Panc1 (cell line): Measurements from ENCODE around the gene HOXA9. TPM values are rescaled to one million over a fixed set of nuclear protein-coding genes. Genes with fewer than 3 reads are reported as not detected.

Source experiments
- ATAC-seq: fragments of 200-7000 bp; cut with Tn5 transposase; 2 replicates; pipeline ENCODE4 v1.9.1; 2020; ENCODE audit warnings: mild to moderate bottlenecking, moderate library complexity
- BruUV-seq: library from RNA; stranded (reverse); fragments of 400-500 nt; replicated peaks from 2 replicates; lab custom pipeline; 2021; lab: Mats Ljungman, UMichigan
- CTCF ChIA-PET: fragments of 300-600 bp; sonication (Branson Sonifier 250); formaldehyde crosslinking; loops from one replicate; lab custom pipeline; 2022; ENCODE audit warnings: antibody characterized with exemption; lab: Charles Lee
- POLR2A ChIA-PET: fragments of 300-600 bp; sonication (Branson Sonifier 250); formaldehyde crosslinking; loops from one replicate; lab custom pipeline; 2022; ENCODE audit warnings: antibody characterized with exemption; lab: Charles Lee
- DNase-seq: peaks from one replicate; pipeline ENCODE4 v3.0.0-alpha.2; 2010; ENCODE audit warnings: low read depth, low spot score
- H3K27ac ChIP-seq: 2 replicates; pipeline ENCODE4 v1.5.1; 2011; ENCODE audit warnings: mild to moderate bottlenecking, low read length, inconsistent platforms
- H3K27me3 ChIP-seq: fragments of 200-500 bp; sonication (Bioruptor generic); 2 replicates; pipeline ENCODE4 v1.6.0; 2014; ENCODE audit warnings: low read length, inconsistent platforms; ENCODE audit not compliant: control insufficient read depth, insufficient read depth
- H3K36me3 ChIP-seq: fragments of 200-500 bp; sonication (Bioruptor generic); 2 replicates; pipeline ENCODE4 v1.5.1; 2014; ENCODE audit warnings: inconsistent platforms, mild to moderate bottlenecking, low read length, moderate library complexity; ENCODE audit not compliant: control insufficient read depth, insufficient read depth
- H3K4me1 ChIP-seq: 2 replicates; pipeline ENCODE4 v1.5.1; 2011; ENCODE audit warnings: inconsistent platforms, mild to moderate bottlenecking, low read length, moderate library complexity; ENCODE audit not compliant: control insufficient read depth, insufficient read depth
- H3K4me3 ChIP-seq, 2 experiments: 2 replicates each; pipeline ENCODE4 v1.5.1; 2011 to 2012; ENCODE audit warnings: low read depth in 2 of 2, low read length in 2 of 2, mild to moderate bottlenecking in 2 of 2, inconsistent platforms in 1 of 2, moderate library complexity in 1 of 2
- H3K9me3 ChIP-seq: fragments of 200-500 bp; sonication (Bioruptor generic); 2 replicates; pipeline ENCODE4 v1.5.1; 2014; ENCODE audit warnings: low read depth, mild to moderate bottlenecking, inconsistent platforms, low read length, moderate library complexity; ENCODE audit not compliant: control insufficient read depth, insufficient read depth
- CTCF ChIP-seq: fragments of 450-650 bp; IDR thresholded peaks from 2 replicates; pipeline ENCODE4 v1.5.1; 2017; ENCODE audit warnings: mild to moderate bottlenecking
- POLR2AphosphoS5 ChIP-seq: IDR thresholded peaks from 2 replicates; pipeline ENCODE4 v1.6.1; 2012; ENCODE audit warnings: mild to moderate bottlenecking, low read depth, low read length, moderate library complexity
- REST ChIP-seq, 2 experiments: IDR thresholded peaks; 2 replicates each; pipeline ENCODE4 v1.6.1; 2011 to 2012; ENCODE audit warnings: low read depth in 2 of 2, control low read depth in 1 of 2, low read length in 1 of 2, mild to moderate bottlenecking in 1 of 2, moderate library complexity in 1 of 2; ENCODE audit not compliant: insufficient read depth in 1 of 2
- SIN3A ChIP-seq: IDR thresholded peaks from 2 replicates; pipeline ENCODE4 v1.6.1; 2012; ENCODE audit warnings: low read depth, mild to moderate bottlenecking, low read length, moderate library complexity, borderline replicate concordance; ENCODE audit not compliant: insufficient read depth
- TCF7L2 ChIP-seq: IDR thresholded peaks from 2 replicates; pipeline ENCODE4 v1.6.1; 2011; ENCODE audit warnings: mild to moderate bottlenecking, low read depth, low read length, inconsistent platforms
- in situ Hi-C: cut with HindIII; loops from 2 replicates; pipeline ENCODE4 v1.10.0; 2016; ENCODE audit warnings: low sequenced_read_pairs, low pct_unique_long_range_greater_than_20kb
- intact Hi-C: fragments of 100-400 bp; cut with micrococcal nuclease; formaldehyde crosslinking; loops from one replicate; pipeline ENCODE4 v1.10.0; 2022; ENCODE audit not compliant: unreplicated experiment
- total RNA-seq: library from RNA; stranded (reverse); gene quantifications from one replicate; pipeline ENCODE4 v1.2.1, GENCODE V29; 2021; ENCODE audit not compliant: unreplicated experiment

HOXA9 gene
- total RNA-seq, 1 experiment from 2014 or later, result not detected

- H3K4me1 ChIP-seq, result 0 out of 2 replicates have a peak, but pooled peaks cover 3% of the 10 kb centered on the region
- BruUV-seq, result no TSS peak
- H3K4me3 ChIP-seq, result no peak overlapping the region
- TF ChIP-seq REST (IDR thresholded peaks at IDR 0.05; ENCODE audit: insufficient read depth in 1 of 2, low read depth in 2 of 2, low read length in 1 of 2), result no peak
- TF ChIP-seq CTCF, result no peak
- TF ChIP-seq TCF7L2, result no peak
- no peak for TF ChIP-seq SIN3A
- no peak for TF ChIP-seq POLR2AphosphoS5
- intact Hi-C loops, result no loop called here
- DNase-seq, result no peak
- H3K27me3 ChIP-seq, result no peaks in the 10 kb centered on the region
- ChIA-PET POLR2A (no interaction called here), CTCF (no interaction called here)
- ATAC-seq, result no peak
- H3K27ac ChIP-seq, result no peak overlapping the region
- in situ Hi-C loops, result no loop called here
- H3K9me3 ChIP-seq, result no peaks in the 10 kb centered on the region
- H3K36me3 ChIP-seq, result no peaks in the 10 kb centered on the region; the same call in 1 of the 2 replicates
These were observed 7.5 kb downstream of the HOXA9 start for GRCh38 chr7:27157702-27158431.

GRCh38 chr7:27156916-27157701 is 8.2 kb downstream of the HOXA9 start:
- no peak overlapping the region for H3K4me3 ChIP-seq
- in situ Hi-C loops, result no loop called here
- TF ChIP-seq POLR2AphosphoS5, result no peak
- no peak for TF ChIP-seq REST (IDR thresholded peaks at IDR 0.05; ENCODE audit: insufficient read depth in 1 of 2, low read depth in 2 of 2, low read length in 1 of 2)
- TF ChIP-seq SIN3A, result no peak
- TF ChIP-seq TCF7L2, result no peak
- TF ChIP-seq CTCF, result no peak
- ChIA-PET CTCF (interaction anchor here (0.6 kb wide), 2 partner anchors 65 to 301 kb away, joined by 3 to 8 read pairs; no protein-coding TSS in a partner anchor), POLR2A (no interaction called here)
- H3K27ac ChIP-seq, result no peak overlapping the region
- BruUV-seq, result no TSS peak
- intact Hi-C loops, result no loop called here
- H3K9me3 ChIP-seq, result no peaks in the 10 kb centered on the region
- DNase-seq, result no peak
- H3K36me3 ChIP-seq, result no peaks in the 10 kb centered on the region; the same call in 1 of the 2 replicates
- 0 out of 2 replicates have a peak, but pooled peaks cover 3% of the 10 kb centered on the region for H3K4me1 ChIP-seq
- H3K27me3 ChIP-seq, result no peaks in the 10 kb centered on the region
- no peak for ATAC-seq
